ENCODE data around the gene SOX5.
"Not testable (repeated sequence)": the region's sequence is repeated elsewhere in the genome, so short reads cannot be mapped to it uniquely, and the experiment has no call there.

Gene SOX5

DNA sequence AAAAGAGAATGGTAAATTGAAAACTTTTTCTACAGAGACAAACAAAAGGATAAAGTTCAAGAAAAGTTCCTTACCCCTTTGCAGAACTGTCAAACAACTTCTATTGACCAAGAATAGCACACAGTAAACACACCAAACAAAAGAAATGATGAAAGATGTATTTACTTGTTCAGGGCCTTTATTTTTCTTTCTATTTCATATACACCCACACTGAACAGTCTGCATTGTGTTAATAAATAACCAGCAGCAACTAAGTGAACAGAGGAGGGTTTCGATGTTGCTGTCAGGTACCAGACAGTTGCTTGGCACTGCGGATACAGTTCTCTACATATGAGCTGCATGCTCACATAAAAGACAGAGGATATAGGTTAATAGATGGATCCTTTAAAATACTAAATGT lies 122.1 kb downstream of the SOX5 start:
- no peak for DNase-seq

- DNase-seq = not testable (repeated sequence)
Observed at GRCh38 chr12:23825124-23825523, 124.3 kb downstream of the SOX5 start.

- no peak for DNase-seq
Observed at GRCh38 chr12:23824358-23824757, 125.1 kb downstream of the SOX5 start.

- DNase-seq = not testable (repeated sequence)
Observed at GRCh38 chr12:23822883-23823282, 126.6 kb downstream of the SOX5 start.

DNA sequence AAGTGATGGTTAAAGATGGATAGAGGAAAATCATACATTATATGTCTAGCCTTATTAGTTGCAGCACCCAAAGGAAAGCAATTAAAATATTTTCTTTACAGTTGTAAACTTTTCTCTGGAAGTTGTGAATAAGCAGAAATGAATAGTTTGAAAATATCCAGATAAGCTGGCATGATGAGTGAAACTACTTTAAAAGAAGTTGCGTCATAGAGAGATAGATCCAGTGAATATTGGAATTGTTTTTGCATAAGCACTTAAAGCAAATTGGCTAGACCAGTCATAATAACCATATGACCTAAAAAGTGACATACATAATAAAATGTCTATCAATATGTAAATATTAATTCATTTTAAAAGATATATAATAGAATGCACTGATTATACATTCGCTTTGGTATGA lies 132.1 kb downstream of the SOX5 start:
- DNase-seq = no peak

DNA sequence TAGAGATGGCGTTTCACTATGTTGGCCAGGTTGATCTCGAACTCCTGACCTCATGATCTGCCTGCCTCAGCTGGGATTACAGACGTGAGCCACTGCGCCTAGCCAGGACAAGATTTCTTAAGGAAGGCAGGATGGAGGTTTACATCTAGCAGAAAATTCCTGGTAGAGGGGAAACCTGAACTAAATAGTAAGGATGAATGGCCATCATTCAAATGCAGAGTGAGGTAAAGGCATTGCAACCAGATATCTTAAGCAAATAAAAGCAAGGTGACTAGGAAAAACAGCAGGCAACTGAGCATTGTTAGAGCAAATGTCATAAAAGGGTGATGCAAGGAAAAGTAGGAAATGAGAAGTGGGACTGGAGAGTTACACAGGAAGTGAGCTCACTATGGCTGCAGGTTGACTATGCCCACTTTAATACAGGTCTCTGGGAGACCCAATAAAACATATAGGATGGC lies 133.0 kb downstream of the SOX5 start:
- no peak for DNase-seq

DNA sequence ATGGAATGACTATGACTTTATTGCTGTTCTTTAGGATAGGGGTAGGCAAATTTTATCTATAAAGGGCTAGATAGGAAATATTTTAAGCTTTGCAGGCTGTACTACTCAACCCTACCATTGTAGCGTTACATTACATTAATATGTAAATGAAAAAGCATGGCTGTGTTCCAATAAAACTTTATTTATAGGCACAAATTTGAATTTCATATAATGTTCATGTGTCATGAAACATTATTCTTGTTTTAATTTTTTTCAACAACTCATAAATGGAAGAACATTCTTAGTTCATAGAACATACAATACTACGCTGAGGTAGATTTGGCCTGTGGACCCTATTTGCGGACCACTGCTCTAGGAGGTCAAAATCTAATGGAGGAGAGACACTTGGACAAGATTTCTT lies 133.7 kb downstream of the SOX5 start:
- DNase-seq = no peak

DNA sequence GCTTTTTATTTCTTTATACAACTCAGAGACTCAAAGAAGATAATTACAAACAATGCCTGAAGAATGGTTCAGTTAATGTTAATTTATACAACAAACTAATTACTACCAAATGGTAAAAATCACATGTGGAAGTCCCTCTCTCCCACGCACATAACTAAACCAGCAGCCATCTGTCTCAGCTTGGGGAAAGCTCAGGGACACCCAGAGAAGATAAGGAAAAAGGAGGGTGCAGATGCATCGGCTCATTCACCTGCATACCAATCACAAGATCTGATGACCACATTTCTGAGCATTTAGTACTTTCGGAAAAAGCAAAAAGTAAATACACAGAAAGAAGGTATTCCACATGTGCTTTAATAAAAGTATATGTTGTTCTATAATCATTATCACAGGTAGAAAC lies 136.3 kb downstream of the SOX5 start:
- DNase-seq = no peak

- no peak for DNase-seq
Observed at GRCh38 chr12:23810329-23810902, 139.1 kb downstream of the SOX5 start.

- DNase-seq = no peak
Observed at GRCh38 chr12:23803540-23803939, 145.9 kb downstream of the SOX5 start.

GRCh38 chr12:23795494-23795893 lies 154.0 kb downstream of the SOX5 start:
- no peak for DNase-seq

DNA sequence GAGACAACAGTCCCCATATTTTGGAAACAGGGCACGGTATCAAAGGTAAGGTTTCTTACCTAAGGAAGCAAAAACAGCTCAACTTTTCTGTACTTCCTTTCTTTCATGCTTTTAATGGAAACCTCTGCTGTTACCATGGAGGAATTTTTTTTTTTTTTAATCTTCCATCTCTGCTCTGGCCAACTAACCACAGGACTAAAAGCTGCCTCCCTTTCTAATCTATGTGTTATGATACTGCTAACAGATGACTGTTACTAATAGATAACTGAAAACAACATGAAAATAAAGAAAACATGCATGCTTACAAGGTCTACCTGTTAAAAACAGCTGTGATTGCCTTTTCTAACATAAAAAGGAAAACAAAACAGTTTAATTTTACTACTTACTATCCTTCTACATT lies 168.4 kb downstream of the SOX5 start:
- DNase-seq = no peak

DNA sequence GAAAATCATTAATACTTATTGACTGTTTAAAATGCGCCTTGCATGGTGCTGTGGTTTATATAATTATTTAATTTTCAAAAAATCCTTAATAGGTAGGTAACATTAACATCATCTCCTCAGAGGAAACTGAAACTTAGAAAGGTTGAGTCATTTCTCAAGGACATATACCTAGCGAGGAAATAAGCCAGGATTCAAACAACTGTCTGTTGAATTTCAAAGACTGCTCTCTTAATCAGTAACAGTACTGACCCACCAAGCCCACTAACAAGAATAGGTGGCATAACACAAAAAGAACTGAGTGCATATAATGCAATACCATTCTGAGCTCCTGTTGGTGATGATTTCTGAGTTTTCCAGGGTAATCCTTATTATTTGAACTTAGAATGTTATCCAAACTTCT lies 174.3 kb downstream of the SOX5 start:
- no peak for DNase-seq

GRCh38 chr12:23771240-23771949 lies 178.1 kb downstream of the SOX5 start:
- no peak for DNase-seq

GRCh38 chr12:23770202-23770938 lies 179.1 kb downstream of the SOX5 start:
- no peak for DNase-seq

DNA sequence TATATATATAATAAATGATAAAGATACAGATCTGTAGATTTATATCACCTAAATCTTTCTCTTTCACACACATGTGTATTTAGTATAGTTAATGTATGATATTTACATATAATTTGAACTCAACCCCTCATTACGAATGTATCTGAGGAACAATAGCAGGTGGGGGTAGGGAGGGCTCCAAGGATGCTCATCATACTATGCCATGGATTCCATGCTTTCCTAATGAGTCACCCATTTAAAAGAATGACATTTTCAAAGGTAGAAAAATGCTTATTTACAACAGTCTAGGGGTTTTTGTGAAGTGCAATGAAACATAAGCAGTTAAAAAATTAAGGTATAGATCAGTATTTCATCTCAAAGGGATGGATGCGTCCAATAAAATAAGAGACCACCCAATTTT lies 181.6 kb downstream of the SOX5 start:
- no peak for DNase-seq

DNA sequence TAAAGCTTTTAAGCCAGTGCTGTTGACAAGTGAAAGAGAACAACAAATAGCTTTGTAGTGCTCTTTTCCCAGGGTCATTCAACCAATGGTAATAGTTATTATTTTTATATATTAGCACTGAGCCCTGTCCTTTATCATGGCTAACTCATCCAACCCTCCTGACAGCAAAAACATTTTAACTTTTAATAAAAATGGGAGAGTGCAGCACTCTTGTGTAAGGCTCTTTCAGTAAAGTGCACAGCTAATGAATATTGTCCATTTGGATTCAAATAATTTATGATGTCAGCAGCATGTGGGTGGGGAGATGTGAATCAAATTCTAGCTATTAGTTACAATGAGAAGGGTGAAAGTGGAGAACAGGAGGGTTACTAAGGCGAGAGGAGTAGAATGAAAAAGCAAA lies 185.7 kb downstream of the SOX5 start:
- DNase-seq = no peak

GRCh38 chr12:23760495-23760894 lies 189.0 kb downstream of the SOX5 start:
- no peak for DNase-seq

- DNase-seq = no peak
Observed at GRCh38 chr12:23758608-23759007, 190.9 kb downstream of the SOX5 start.

DNA sequence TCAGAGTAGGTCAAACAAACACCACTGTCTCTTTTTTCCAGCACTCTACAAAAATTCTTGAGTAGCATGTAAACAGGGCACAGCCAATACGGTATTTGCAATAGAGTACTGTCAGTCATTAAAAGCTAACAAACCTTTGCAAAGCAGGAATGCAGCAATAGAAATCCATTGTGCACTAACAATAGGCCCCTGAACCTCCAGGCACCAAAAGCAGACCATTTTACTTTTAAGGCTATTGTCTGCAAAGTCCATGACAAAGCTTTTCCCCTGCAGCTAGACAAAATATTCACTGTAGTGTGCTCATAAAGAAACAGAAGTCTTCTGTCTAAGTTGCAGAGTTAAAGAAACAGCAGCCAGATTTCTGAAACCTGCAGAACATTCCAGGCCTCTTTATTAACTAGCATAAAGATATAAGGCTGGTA lies 191.9 kb downstream of the SOX5 start:
- no peak for DNase-seq

- no peak for DNase-seq
Observed at GRCh38 chr12:23756416-23756815, 193.1 kb downstream of the SOX5 start.

DNA sequence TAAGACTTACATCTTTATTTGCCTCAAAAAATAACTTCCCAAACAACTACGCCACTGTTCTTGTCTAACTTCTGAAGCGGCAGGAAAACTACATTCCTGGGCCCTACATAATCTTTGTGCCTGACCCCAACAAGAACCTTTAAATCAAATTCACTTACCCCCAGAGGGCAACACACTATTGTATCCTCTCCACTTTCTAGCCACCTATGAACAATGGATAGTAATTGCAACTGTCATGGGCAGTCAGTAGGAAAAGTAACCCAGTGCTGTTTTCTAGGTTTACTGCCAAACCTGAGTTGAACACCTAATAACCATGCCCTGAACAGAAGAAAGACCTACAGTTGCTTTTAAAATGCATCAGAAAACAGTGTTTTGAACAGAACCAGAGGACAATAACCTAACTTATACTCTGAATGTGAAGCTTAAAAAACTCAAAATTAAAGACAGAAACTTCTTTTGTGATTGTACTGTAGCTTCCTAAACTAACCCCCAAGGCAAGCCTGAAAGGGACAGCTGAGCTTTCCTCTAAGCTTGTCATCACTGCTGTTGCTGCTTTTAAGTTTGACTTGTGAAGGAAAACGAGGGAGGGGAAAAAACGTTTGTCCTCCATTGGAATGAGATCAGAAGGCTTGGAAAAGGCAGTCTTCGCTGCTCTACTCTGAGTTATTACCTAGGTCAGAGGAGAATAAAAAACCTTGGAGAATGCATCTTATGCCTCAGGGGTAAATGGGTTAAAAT lies 195.7 kb downstream of the SOX5 start:
- DNase-seq = no peak

DNA sequence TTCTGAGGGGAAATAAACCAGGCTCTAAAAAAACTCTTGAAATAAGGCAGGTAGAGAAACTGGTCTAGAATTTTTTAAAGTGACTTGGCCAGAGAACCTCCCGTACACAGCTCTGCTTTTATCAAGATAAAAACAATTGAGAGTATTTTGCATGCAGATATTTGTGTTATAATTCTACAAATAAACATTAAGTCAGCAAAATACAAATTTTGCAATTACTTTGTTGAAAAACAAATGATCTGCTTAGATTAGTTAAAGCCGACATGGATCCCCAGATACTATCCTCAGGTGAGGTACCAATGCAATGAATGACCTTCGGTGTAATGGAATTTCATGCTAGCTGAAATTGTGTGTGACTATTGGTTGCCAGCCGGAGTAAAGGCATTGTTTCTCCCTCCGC lies 197.2 kb downstream of the SOX5 start:
- DNase-seq = no peak

- no peak for DNase-seq
Observed at GRCh38 chr12:23751641-23752040, 197.8 kb downstream of the SOX5 start.

Measured in NCI-H1048 (cell line).